NCI-H2029 (cell line): Measurements from ENCODE around the gene FKBP8.

Experiments used
- DNase-seq: peaks from one replicate; lab custom pipeline; 2025; lab: John Stamatoyannopoulos, UW

The FKBP8 gene

DNA sequence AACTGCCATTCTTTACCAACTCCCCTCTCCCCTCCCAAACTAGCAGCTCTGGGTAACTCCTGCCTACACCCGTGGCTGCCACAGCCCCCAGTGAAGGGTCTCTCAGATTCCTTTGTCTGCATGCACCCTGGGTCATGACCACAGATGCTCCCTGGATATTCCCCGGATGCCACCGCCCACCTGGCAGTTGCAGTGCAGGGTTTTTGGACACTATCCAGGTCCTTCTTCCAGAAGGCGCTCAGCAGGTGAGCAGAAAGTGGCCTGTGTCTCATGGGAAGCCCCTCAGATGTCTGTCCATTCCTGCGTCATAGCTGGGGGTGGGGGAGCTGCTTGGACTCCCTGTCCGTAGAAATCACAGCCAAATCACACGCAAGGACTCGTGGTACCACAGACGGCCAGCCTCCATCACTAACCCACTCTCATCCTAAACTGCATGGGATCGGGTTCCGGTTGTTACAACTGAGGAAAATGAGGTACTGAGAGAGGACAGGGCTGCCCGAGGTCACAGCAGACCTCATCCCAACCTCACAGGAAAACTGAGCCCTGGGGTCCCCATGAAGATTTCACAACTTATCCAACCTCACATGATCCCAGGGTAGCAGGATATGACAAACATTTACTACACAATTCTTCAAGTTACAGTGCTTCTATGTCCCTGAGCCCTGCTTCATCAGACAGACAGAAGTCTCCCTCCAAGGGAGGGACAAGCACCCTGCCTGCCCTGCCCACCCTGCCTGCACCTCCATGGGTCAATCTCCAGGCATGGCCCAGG, 60.1 kb downstream of the FKBP8 start:
- DNase-seq = peak; percentile 53
